ENCODE data around the gene KLHL29.

DNA sequence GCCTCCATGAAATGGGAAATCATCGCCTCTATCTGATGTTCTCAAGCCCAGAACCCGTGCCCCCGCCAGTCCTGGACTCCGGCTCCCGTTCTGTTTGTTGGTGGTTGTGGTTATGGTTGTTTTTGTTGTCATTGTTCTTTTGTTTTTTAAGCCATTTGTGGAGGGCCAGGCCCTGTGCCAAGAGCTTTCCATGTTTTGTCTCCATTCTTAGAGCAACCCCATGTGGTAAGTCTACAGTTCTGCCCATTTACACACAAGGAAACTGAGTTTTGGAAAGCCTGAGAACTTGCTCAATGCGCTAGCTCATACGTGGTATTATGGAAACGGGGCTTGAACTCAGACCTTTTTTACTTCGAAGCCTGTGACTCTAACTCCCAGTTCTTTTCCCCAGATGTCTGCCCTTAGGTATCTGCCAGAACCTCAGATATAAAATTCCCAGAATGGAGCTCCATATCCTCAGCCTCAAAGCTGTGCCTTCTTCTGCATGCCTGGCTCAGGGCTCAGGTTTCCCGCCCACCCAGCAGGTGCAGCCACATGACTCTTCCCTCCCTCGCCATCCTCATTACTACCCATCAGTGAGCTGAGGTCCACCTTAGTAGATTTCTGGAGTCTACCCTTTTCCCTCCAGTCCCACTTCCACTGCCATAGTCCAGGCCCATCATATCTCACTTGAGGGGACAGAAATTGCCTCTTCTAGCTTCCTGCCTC lies 194.1 kb downstream of the KLHL29 start:
- TF ChIP-seq, protein P1, sequence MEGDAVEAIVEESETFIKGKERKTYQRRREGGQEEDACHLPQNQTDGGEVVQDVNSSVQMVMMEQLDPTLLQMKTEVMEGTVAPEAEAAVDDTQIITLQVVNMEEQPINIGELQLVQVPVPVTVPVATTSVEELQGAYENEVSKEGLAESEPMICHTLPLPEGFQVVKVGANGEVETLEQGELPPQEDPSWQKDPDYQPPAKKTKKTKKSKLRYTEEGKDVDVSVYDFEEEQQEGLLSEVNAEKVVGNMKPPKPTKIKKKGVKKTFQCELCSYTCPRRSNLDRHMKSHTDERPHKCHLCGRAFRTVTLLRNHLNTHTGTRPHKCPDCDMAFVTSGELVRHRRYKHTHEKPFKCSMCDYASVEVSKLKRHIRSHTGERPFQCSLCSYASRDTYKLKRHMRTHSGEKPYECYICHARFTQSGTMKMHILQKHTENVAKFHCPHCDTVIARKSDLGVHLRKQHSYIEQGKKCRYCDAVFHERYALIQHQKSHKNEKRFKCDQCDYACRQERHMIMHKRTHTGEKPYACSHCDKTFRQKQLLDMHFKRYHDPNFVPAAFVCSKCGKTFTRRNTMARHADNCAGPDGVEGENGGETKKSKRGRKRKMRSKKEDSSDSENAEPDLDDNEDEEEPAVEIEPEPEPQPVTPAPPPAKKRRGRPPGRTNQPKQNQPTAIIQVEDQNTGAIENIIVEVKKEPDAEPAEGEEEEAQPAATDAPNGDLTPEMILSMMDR (IDR thresholded peaks at IDR 0.05 in 8 of 11, conservative IDR thresholded peaks at IDR 0.05 in 3 of 11): no peak
- TF ChIP-seq POLR2A (IDR thresholded peaks at IDR 0.05) (no peak), POLR2AphosphoS5 (IDR thresholded peaks at IDR 0.05) (no peak)
